Endothelial cell (in vitro differentiated cells): ENCODE measurements around the gene PCNA. TPM values are rescaled to one million over a fixed set of nuclear protein-coding genes. Genes with fewer than 3 reads are reported as not detected.

Experiments
- DNase-seq: peaks from one replicate; pipeline ENCODE4 v3.0.0; 2021; ENCODE audit warnings: low spot score
- H3K27ac Mint-ChIP-seq: one replicate; pipeline ENCODE4 v1.8.0; 2021; ENCODE audit warnings: mixed read lengths, inconsistent platforms; ENCODE audit not compliant: unreplicated experiment
- H3K27me3 Mint-ChIP-seq: one replicate; pipeline ENCODE4 v1.8.0; 2021; ENCODE audit warnings: mild to moderate bottlenecking, moderate library complexity, mixed read lengths, inconsistent platforms; ENCODE audit not compliant: unreplicated experiment
- H3K36me3 Mint-ChIP-seq: one replicate; pipeline ENCODE4 v1.8.0; 2021; ENCODE audit warnings: mild to moderate bottlenecking, low read depth, mixed read lengths, inconsistent platforms; ENCODE audit not compliant: unreplicated experiment
- H3K4me1 Mint-ChIP-seq: one replicate; pipeline ENCODE4 v1.8.0; 2021; ENCODE audit warnings: mild to moderate bottlenecking, mixed read lengths, inconsistent platforms; ENCODE audit not compliant: unreplicated experiment
- H3K4me3 Mint-ChIP-seq: one replicate; pipeline ENCODE4 v1.8.0; 2021; ENCODE audit warnings: mild to moderate bottlenecking, mixed read lengths, inconsistent platforms; ENCODE audit not compliant: unreplicated experiment
- H3K9me3 Mint-ChIP-seq: one replicate; pipeline ENCODE4 v1.8.0; 2021; ENCODE audit warnings: mixed read lengths, inconsistent platforms; ENCODE audit not compliant: unreplicated experiment
- CTCF ChIP-seq: fragments of 200-600 bp; sonication (generic); IDR thresholded peaks from one replicate; pipeline ENCODE4 v1.5.0; 2021; ENCODE audit warnings: antibody characterized with exemption; ENCODE audit not compliant: unreplicated experiment
- total RNA-seq: library from RNA; stranded (reverse); fragmentation: NEBNext Ultra II Directional; extraction: Animal tissue kit (Norgen Biotek cat#: 25700); gene quantifications from one replicate; pipeline ENCODE4 v1.2.1, GENCODE V29; 2021; ENCODE audit not compliant: unreplicated experiment

The PCNA gene
- total RNA-seq, 1 donor from 2014 or later, result 77.1 TPM

- TF ChIP-seq CTCF, result no peak
- DNase-seq, result no peak
- H3K27ac Mint-ChIP-seq, result no peak overlapping the region
- H3K36me3 Mint-ChIP-seq, result peaks cover 7% of the 10 kb centered on the region
- H3K9me3 Mint-ChIP-seq, result no peaks in the 10 kb centered on the region
- H3K4me1 Mint-ChIP-seq, result peaks cover 29% of the 10 kb centered on the region
- H3K27me3 Mint-ChIP-seq, result peaks cover 9% of the 10 kb centered on the region
- H3K4me3 Mint-ChIP-seq, result no peak overlapping the region
These were observed 21.9 kb upstream of the PCNA start for GRCh38 chr20:5141615-5142014.

GRCh38 chr20:5140195-5140594 lies 20.4 kb upstream of the PCNA start:
- DNase-seq, result no peak
- H3K9me3 Mint-ChIP-seq, result no peaks in the 10 kb centered on the region
- peaks cover 3% of the 10 kb centered on the region for H3K27me3 Mint-ChIP-seq
- H3K4me1 Mint-ChIP-seq, result peaks cover 30% of the 10 kb centered on the region
- no peak for TF ChIP-seq CTCF
- no peak overlapping the region for H3K27ac Mint-ChIP-seq
- H3K4me3 Mint-ChIP-seq, result no peak overlapping the region
- peaks cover 4% of the 10 kb centered on the region for H3K36me3 Mint-ChIP-seq

GRCh38 chr20:5136096-5136495 lies 16.3 kb upstream of the PCNA start:
- peak overlapping the region; percentile 89 for H3K27ac Mint-ChIP-seq
- peaks cover 3% of the 10 kb centered on the region for H3K27me3 Mint-ChIP-seq
- TF ChIP-seq CTCF, result no peak
- no peak overlapping the region for H3K4me3 Mint-ChIP-seq
- DNase-seq, result no peak
- H3K9me3 Mint-ChIP-seq, result no peaks in the 10 kb centered on the region
- H3K4me1 Mint-ChIP-seq, result peaks cover 24% of the 10 kb centered on the region
- H3K36me3 Mint-ChIP-seq, result no peaks in the 10 kb centered on the region

GRCh38 chr20:5135363-5136012 lies 15.7 kb upstream of the PCNA start:
- DNase-seq, result no peak
- Mint-ChIP-seq H3K27ac (peak overlapping the region; percentile 89), H3K4me1 (peaks cover 24% of the 10 kb centered on the region), H3K4me3 (no peak overlapping the region), H3K36me3 (no peaks in the 10 kb centered on the region), H3K27me3 (peaks cover 3% of the 10 kb centered on the region), H3K9me3 (no peaks in the 10 kb centered on the region)
- no peak for TF ChIP-seq CTCF

GRCh38 chr20:5133998-5134397 lies 14.2 kb upstream of the PCNA start:
- Mint-ChIP-seq H3K9me3 (no peaks in the 10 kb centered on the region), H3K27me3 (peaks cover 3% of the 10 kb centered on the region), H3K4me1 (peaks cover 24% of the 10 kb centered on the region), H3K27ac (no peak overlapping the region), H3K4me3 (no peak overlapping the region), H3K36me3 (no peaks in the 10 kb centered on the region)
- DNase-seq, result no peak
- no peak for TF ChIP-seq CTCF
